Thoracic aorta (tissue), 2 donors: Measurements from ENCODE around the gene ZBTB38. TPM values are rescaled to one million over a fixed set of nuclear protein-coding genes. Genes with fewer than 3 reads are reported as not detected.

Source experiments
- ATAC-seq: fragments of 150-250 bp; one replicate; pipeline ENCODE4 v1.8.0; 2017; ENCODE audit warnings: low read depth; ENCODE audit not compliant: insufficient number of reproducible peaks, low FRiP score
- DNase-seq: peaks from one replicate; pipeline ENCODE4 v3.0.0-alpha.2; 2020; ENCODE audit warnings: low spot score
- H3K27ac ChIP-seq, 2 donors: fragments of 200-600 bp; sonication (generic); 1 replicate in 1 of 2; 2 replicates in 1 of 2; pipeline ENCODE4 v1.5.1; 2016; ENCODE audit warnings: mild to moderate bottlenecking in 2 of 2, moderate library complexity in 2 of 2
- H3K27me3 ChIP-seq: fragments of 200-600 bp; sonication (generic); replicated peaks from 2 replicates; pipeline ENCODE4 v1.6.0; 2016; ENCODE audit warnings: mild to moderate bottlenecking; ENCODE audit not compliant: insufficient read depth
- H3K36me3 ChIP-seq: fragments of 200-600 bp; sonication (generic); one replicate; pipeline ENCODE4 v1.5.1; 2016
- H3K4me1 ChIP-seq, 2 donors: fragments of 200-600 bp; sonication (generic); 1 replicate in 1 of 2; 2 replicates in 1 of 2; pipeline versions ENCODE4 v1.5.1 to v1.6.0; 2016; ENCODE audit warnings: low read depth in 2 of 2, mild to moderate bottlenecking in 1 of 2; ENCODE audit not compliant: control insufficient read depth in 1 of 2
- H3K4me3 ChIP-seq: fragments of 200-600 bp; sonication (generic); 2 replicates; pipeline ENCODE4 v1.5.1; 2016; ENCODE audit warnings: mild to moderate bottlenecking
- H3K9me3 ChIP-seq: fragments of 200-600 bp; sonication (generic); 2 replicates; pipeline ENCODE4 v1.5.1; 2016
- total RNA-seq, 2 donors: library from RNA; depleted of rRNA; stranded (reverse); fragments of >200 nt; gene quantifications; one replicate each; pipeline versions ENCODE4 v1.1.0 to v1.2.3, GENCODE V29; 2016
- TF ChIP-seq, protein P1 (sequence below): fragments of 200-600 bp; sonication (generic); IDR thresholded peaks from one replicate; pipeline ENCODE4 v1.5.1; 2019; ENCODE audit warnings: antibody characterized with exemption

The ZBTB38 gene
- total RNA-seq, 2 donors from 2014 or later, result 169 to 215 TPM

GRCh38 chr3:141409940-141410241 lies 41.6 kb downstream of the ZBTB38 start:
- Histone ChIP-seq H3K27ac (peak overlapping the region; percentile 87 to 99), H3K4me3 (no peak overlapping the region), H3K36me3 (peaks cover 16% of the 10 kb centered on the region), H3K4me1 (peaks cover 67 to 99% of the 10 kb centered on the region in 2 donors), H3K9me3 (no peaks in the 10 kb centered on the region), H3K27me3 (no peaks in the 10 kb centered on the region)
- TF ChIP-seq, protein P1, sequence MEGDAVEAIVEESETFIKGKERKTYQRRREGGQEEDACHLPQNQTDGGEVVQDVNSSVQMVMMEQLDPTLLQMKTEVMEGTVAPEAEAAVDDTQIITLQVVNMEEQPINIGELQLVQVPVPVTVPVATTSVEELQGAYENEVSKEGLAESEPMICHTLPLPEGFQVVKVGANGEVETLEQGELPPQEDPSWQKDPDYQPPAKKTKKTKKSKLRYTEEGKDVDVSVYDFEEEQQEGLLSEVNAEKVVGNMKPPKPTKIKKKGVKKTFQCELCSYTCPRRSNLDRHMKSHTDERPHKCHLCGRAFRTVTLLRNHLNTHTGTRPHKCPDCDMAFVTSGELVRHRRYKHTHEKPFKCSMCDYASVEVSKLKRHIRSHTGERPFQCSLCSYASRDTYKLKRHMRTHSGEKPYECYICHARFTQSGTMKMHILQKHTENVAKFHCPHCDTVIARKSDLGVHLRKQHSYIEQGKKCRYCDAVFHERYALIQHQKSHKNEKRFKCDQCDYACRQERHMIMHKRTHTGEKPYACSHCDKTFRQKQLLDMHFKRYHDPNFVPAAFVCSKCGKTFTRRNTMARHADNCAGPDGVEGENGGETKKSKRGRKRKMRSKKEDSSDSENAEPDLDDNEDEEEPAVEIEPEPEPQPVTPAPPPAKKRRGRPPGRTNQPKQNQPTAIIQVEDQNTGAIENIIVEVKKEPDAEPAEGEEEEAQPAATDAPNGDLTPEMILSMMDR, result no peak
- DNase-seq (no peak), ATAC-seq (no peak)

DNA sequence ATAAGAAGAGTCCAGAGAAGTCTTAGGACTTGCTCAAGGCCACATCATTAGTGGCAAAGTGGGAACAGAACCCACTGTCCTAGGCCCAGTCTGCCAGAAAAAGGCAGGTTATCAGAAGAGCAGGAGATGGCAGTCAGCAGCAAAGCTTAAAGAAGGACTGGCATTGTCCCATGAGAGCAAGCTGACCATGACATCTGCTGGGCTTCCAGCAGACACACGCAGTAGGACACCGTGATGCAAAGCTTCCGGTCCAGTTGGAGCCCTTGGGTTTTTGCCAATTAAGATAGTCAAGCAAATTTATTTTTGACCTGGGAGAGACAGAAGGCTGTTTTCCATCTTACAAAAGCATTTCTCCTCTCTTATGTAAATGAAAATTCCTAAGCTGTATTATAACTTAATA lies 42.1 kb downstream of the ZBTB38 start:
- H3K9me3 ChIP-seq, result no peaks in the 10 kb centered on the region
- H3K4me1 ChIP-seq, result peaks cover 70 to 99% of the 10 kb centered on the region in 2 donors
- no peaks in the 10 kb centered on the region for H3K27me3 ChIP-seq
- no peak overlapping the region for H3K4me3 ChIP-seq
- peak overlapping the region; percentile 87 to 99 for H3K27ac ChIP-seq
- no peak for ATAC-seq
- peaks cover 11% of the 10 kb centered on the region for H3K36me3 ChIP-seq
- no peak for DNase-seq
- TF ChIP-seq, protein P1, result no peak

DNA sequence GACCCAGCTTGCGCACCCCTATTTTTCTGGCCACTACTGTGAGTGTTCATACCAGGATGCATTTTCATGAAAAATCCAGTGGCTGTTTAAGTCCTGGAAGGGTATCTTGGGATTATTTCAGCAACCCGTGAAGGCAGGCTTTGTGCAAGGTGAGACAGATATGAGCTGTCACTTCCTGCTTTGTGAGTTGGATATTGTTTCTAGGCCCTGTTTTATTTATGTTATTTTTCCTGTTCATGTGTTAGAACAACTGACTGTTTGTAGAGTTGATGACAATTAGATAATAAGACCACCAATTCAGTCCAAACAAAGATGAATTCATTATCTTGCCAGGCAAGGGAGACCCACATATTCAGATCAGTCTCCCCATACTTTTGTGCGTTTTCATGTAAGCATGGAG lies 42.5 kb downstream of the ZBTB38 start:
- ATAC-seq, result no peak
- no peaks in the 10 kb centered on the region for H3K27me3 ChIP-seq
- H3K27ac ChIP-seq, result peak overlapping the region; percentile 87 to 99
- TF ChIP-seq, protein P1, result no peak
- DNase-seq, result no peak
- peaks cover 8% of the 10 kb centered on the region for H3K36me3 ChIP-seq
- peak overlapping the region; percentile 68 for H3K4me3 ChIP-seq
- no peaks in the 10 kb centered on the region for H3K9me3 ChIP-seq
- peaks cover 72 to 99% of the 10 kb centered on the region in 2 donors for H3K4me1 ChIP-seq

DNA sequence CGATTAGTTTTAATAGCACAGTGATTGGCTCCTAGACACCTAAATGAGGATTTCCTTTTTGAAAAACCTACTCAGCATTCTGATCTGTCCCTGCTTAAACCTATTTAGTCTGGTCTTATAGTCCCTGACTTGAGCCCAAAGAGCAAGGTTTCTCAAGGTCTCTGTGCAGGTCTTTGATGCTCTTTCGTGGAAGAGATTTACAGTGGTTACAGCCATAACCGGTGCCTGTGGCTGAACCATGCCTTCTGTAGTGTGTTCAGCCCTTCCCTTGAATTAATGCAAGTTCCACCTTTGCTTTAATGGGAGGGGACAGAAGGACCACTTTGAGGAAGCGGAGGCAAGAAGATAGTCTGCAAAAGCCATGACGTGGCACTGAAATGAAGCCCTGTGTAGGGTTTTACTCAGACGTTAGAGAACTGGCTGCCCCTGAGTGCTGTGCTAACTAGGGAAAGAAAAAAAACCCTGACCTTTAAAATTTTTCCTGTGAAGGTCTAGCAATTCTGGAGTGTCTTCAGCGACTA lies 43.0 kb downstream of the ZBTB38 start:
- Histone ChIP-seq H3K27ac (peak overlapping the region; percentile 87 to 99), H3K9me3 (no peaks in the 10 kb centered on the region), H3K4me3 (peak overlapping the region; percentile 68), H3K4me1 (peaks cover 74 to 100% of the 10 kb centered on the region in 2 donors), H3K36me3 (peaks cover 8% of the 10 kb centered on the region), H3K27me3 (no peaks in the 10 kb centered on the region)
- ATAC-seq, result no peak
- DNase-seq, result no peak
- TF ChIP-seq, protein P1, result no peak

- H3K4me3 ChIP-seq, result peak overlapping the region; percentile 68
- DNase-seq (no peak), ATAC-seq (peak; percentile 61)
- H3K27ac ChIP-seq, result peak overlapping the region; percentile 87 to 99
- H3K4me1 ChIP-seq, result peaks cover 73 to 100% of the 10 kb centered on the region in 2 donors
- no peaks in the 10 kb centered on the region for H3K27me3 ChIP-seq
- no peaks in the 10 kb centered on the region for H3K9me3 ChIP-seq
- H3K36me3 ChIP-seq, result peaks cover 3% of the 10 kb centered on the region
- TF ChIP-seq, protein P1, result no peak
Observed at GRCh38 chr3:141412087-141412935, 44.0 kb downstream of the ZBTB38 start.
